GM12873 (cell line): ENCODE measurements around the gene KRTAP20-2.

Experiments
- TF ChIP-seq, protein P1 (sequence below): IDR thresholded peaks from 2 replicates; pipeline ENCODE4 v1.5.1; 2012; ENCODE audit warnings: low read depth, mild to moderate bottlenecking, moderate library complexity, low read length, control low read depth; ENCODE audit not compliant: insufficient read depth; ENCODE audit errors: missing control alignments

The KRTAP20-2 gene

DNA sequence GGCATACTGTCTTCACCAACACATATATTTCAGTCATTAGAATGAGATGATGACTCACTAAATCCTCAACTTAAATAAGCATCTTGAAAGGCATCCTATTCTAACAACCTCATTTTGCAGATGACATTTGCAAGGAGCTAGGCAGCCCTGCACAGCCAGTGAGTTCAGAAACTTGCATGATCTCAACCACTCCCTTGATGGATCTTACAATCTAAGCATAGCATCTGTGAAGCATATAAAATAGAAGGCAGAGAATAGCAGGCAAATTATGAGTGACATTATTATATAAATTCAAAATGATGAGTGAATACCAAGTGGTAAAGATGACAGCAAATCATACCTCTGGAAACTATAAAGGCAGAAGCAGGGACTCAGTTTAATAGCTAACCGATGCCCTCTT, 39.3 kb downstream of the KRTAP20-2 start:
- TF ChIP-seq, protein P1, sequence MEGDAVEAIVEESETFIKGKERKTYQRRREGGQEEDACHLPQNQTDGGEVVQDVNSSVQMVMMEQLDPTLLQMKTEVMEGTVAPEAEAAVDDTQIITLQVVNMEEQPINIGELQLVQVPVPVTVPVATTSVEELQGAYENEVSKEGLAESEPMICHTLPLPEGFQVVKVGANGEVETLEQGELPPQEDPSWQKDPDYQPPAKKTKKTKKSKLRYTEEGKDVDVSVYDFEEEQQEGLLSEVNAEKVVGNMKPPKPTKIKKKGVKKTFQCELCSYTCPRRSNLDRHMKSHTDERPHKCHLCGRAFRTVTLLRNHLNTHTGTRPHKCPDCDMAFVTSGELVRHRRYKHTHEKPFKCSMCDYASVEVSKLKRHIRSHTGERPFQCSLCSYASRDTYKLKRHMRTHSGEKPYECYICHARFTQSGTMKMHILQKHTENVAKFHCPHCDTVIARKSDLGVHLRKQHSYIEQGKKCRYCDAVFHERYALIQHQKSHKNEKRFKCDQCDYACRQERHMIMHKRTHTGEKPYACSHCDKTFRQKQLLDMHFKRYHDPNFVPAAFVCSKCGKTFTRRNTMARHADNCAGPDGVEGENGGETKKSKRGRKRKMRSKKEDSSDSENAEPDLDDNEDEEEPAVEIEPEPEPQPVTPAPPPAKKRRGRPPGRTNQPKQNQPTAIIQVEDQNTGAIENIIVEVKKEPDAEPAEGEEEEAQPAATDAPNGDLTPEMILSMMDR = no peak

DNA sequence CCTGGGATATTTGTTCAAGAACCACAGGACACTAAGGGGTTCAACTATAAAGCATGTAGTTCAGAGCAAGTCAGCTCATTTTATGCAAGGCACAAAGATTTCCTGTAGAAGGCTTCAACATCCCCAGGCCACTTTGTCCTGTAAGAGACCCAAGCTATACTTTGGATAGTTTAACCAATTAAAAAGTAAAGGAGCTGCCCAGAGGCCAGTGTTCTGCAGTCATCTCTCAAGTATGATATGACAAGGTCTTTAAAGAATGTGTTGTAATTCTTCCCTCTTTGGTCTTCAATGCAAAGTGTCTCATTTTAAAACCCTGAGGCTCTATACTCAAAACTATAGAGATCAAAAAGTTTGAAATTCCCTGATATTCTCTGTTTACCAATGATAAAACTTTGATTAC, 41.7 kb downstream of the KRTAP20-2 start:
- TF ChIP-seq, protein P1 = no peak

DNA sequence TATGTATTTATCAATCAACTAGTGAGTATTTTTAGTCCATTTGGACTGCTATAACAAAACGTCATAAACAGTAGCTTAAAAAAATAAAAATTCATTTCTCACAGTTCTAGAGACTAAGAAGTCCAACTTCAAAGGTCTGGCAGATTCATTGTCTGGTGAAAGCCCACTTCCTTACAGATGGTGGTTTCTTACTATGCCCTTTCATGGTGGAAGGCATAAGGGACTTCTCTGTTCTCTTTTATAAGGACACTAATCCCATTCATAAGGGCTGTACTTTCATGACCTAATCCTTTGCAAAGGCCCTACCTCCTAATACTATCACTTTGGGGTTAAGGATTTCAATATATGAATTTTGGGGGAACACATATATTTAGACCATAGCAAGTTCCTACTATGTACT, 45.6 kb downstream of the KRTAP20-2 start:
- TF ChIP-seq, protein P1 = no peak

DNA sequence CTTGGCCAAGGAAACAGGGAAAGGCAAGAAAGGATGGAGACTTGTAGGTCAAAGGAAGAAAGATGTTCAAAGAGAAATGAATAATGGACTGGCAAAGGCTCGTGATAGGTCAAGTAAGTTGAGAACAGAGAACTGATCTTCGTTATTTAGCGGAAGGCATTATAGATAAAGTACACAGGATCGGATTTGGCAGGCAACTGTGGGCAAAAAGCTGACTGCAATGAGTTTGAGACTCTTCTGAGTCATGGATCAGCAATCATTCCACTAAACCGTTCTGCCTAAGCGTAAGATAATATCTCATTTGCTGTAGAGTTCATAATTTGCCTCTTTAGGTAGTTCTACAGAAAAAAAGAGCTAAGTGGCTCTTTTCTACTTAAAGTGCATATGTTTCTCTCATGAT, 49.5 kb downstream of the KRTAP20-2 start:
- TF ChIP-seq, protein P1 = no peak
